K562 (cell line): ENCODE data around the gene LTBP1. TPM values are rescaled to one million over a fixed set of nuclear protein-coding genes. Genes with fewer than 3 reads are reported as not detected.

Source experiments
- ATAC-seq: fragments of 200-7000 bp; cut with Tn5 transposase; 3 replicates; pipeline ENCODE4 v1.9.1; 2020; ENCODE audit warnings: moderate library complexity
- BruUV-seq: library from RNA; stranded (reverse); fragments of 400-500 nt; replicated peaks from 2 replicates; lab custom pipeline; 2021; lab: Mats Ljungman, UMichigan
- CTCF ChIA-PET: fragments of 300-600 bp; formaldehyde crosslinking; extraction: SDS; loops from one replicate; lab custom pipeline; 2021; ENCODE audit warnings: low intra/inter-chr PET ratio; lab: Yijun Ruan, JAX
- POLR2A ChIA-PET: fragments of 300-600, 350-650 bp; sonication (Branson Sonifier 250); formaldehyde crosslinking; extraction: SDS; loops from one replicate; lab custom pipeline; 2021; ENCODE audit warnings: antibody characterized with exemption, inconsistent platforms; lab: Yijun Ruan, JAX
- DNase-seq, 4 experiments: peaks; one replicate each; pipeline versions ENCODE4 v3.0.0 to v3.0.0-alpha.2; 2011 to 2018; ENCODE audit warnings: low spot score in 3 of 4, mixed read lengths in 3 of 4; ENCODE audit errors: extremely low read depth in 1 of 4
- FAIRE-seq: peaks from 2 replicates; lab custom pipeline; 2011; peaks lifted over from hg19 to GRCh38; lab: Jason Lieb, UNC
- H2AFZ ChIP-seq: 2 replicates; pipeline ENCODE4 v1.6.0; 2011; ENCODE audit warnings: low read depth, low read length, control low read depth, inconsistent platforms
- H3K27ac ChIP-seq: fragments of 200-600 bp; 3 replicates; pipeline ENCODE4 v1.8.0; 2011; ENCODE audit warnings: low read depth, mild to moderate bottlenecking, control low read depth, inconsistent platforms, low read length, moderate library complexity, mixed read lengths; ENCODE audit errors: extremely low read depth
- H3K27me3 ChIP-seq, 2 experiments: fragments of 300-600 bp in 1 of 2; 2 replicates in 1 of 2; 3 replicates in 1 of 2; pipeline versions ENCODE4 v1.6.0 to v1.8.0; 2011; ENCODE audit warnings: inconsistent platforms in 2 of 2, low read length in 2 of 2, mild to moderate bottlenecking in 1 of 2, mixed read lengths in 1 of 2, moderate library complexity in 1 of 2; ENCODE audit not compliant: control insufficient read depth in 2 of 2, insufficient read depth in 2 of 2
- H3K36me3 ChIP-seq: fragments of 300-600 bp; 3 replicates; pipeline ENCODE4 v1.8.0; 2011; ENCODE audit warnings: mild to moderate bottlenecking, low read length, inconsistent platforms; ENCODE audit not compliant: control insufficient read depth, insufficient read depth
- H3K4me1 ChIP-seq, 2 experiments: fragments of 200-600 bp in 1 of 2; replicated peaks in 1 of 2; 2 replicates in 1 of 2; 3 replicates in 1 of 2; pipeline versions ENCODE4 v1.5.1 to v1.8.0; 2011; ENCODE audit warnings: inconsistent platforms in 2 of 2, low read length in 2 of 2, mild to moderate bottlenecking in 1 of 2, mixed read lengths in 1 of 2, moderate library complexity in 1 of 2; ENCODE audit not compliant: control insufficient read depth in 2 of 2, insufficient read depth in 2 of 2
- H3K4me2 ChIP-seq: 2 replicates; pipeline ENCODE4 v1.6.1; 2011; ENCODE audit warnings: low read length, control low read depth, inconsistent platforms, mixed read lengths; ENCODE audit not compliant: insufficient read depth
- H3K4me3 ChIP-seq: fragments of 200-600 bp; sonication (generic), shearing (Covaris generic); 2 replicates; pipeline ENCODE4 v1.5.1; 2016; ENCODE audit warnings: control low read depth, inconsistent platforms
- H3K79me2 ChIP-seq: fragments of 200-600 bp; 3 replicates; pipeline ENCODE4 v1.8.0; 2011; ENCODE audit warnings: low read length, inconsistent platforms; ENCODE audit not compliant: control insufficient read depth, insufficient read depth
- H3K9ac ChIP-seq, 2 experiments: 2 replicates each; pipeline versions ENCODE4 v1.6.0 to v1.6.1; 2011; ENCODE audit warnings: low read depth in 2 of 2, low read length in 2 of 2, control low read depth in 1 of 2, inconsistent platforms in 1 of 2, mild to moderate bottlenecking in 1 of 2, mixed read lengths in 1 of 2; ENCODE audit not compliant: insufficient read depth in 1 of 2
- H3K9me1 ChIP-seq: one replicate; pipeline ENCODE4 v1.6.0; 2011; ENCODE audit warnings: inconsistent platforms, mild to moderate bottlenecking, low read length, moderate library complexity; ENCODE audit not compliant: control insufficient read depth, insufficient read depth
- H3K9me3 ChIP-seq: replicated peaks from 2 replicates; pipeline ENCODE4 v1.5.1; 2011; ENCODE audit warnings: low read depth, low read length, inconsistent platforms; ENCODE audit not compliant: control insufficient read depth, insufficient read depth
- H4K20me1 ChIP-seq: replicated peaks from 2 replicates; pipeline ENCODE4 v1.6.1; 2011; ENCODE audit warnings: low read length, inconsistent platforms, mixed read lengths; ENCODE audit not compliant: control insufficient read depth, insufficient read depth
- ARID2 ChIP-seq: fragments of 450-650 bp; IDR thresholded peaks from 2 replicates; pipeline ENCODE4 v1.6.1; 2017; ENCODE audit warnings: antibody characterized with exemption, mild to moderate bottlenecking
- ASH1L ChIP-seq: fragments of 450-650 bp; IDR thresholded peaks from 2 replicates; pipeline ENCODE4 v1.6.1; 2018; ENCODE audit warnings: borderline replicate concordance, mild to moderate bottlenecking, low read depth; ENCODE audit not compliant: partially characterized antibody
- C11orf30 ChIP-seq: fragments of 450-650 bp; IDR thresholded peaks from 2 replicates; pipeline ENCODE4 v1.6.1; 2016; ENCODE audit warnings: low read depth, mild to moderate bottlenecking
- CBX8 ChIP-seq: fragments of 200-600 bp; sonication (generic); IDR thresholded peaks from 2 replicates; pipeline ENCODE4 v1.6.1; 2012; ENCODE audit warnings: borderline replicate concordance, mixed run types, low read depth, mild to moderate bottlenecking, moderate library complexity, mixed read lengths, low read length, control low read depth, inconsistent platforms; ENCODE audit not compliant: poor library complexity, severe bottlenecking; ENCODE audit errors: extremely low read depth
- EP300 ChIP-seq: IDR thresholded peaks from 2 replicates; pipeline ENCODE4 v1.6.1; 2012; ENCODE audit warnings: low read length, improper control_type of control experiment
- HMGN3 ChIP-seq: IDR thresholded peaks from 2 replicates; pipeline ENCODE4 v1.6.1; 2011; ENCODE audit warnings: borderline replicate concordance, low read depth, mild to moderate bottlenecking, mixed read lengths, low read length; ENCODE audit not compliant: insufficient read length; ENCODE audit errors: extremely low read depth
- MTA1 ChIP-seq: fragments of 450-650 bp; IDR thresholded peaks from 2 replicates; pipeline ENCODE4 v1.6.1; 2017; ENCODE audit warnings: borderline replicate concordance
- NFE2L1 ChIP-seq: fragments of 450-650 bp; IDR thresholded peaks from 2 replicates; pipeline ENCODE4 v1.6.1; 2016; ENCODE audit warnings: missing genetic modification characterization, low read depth, mild to moderate bottlenecking, missing compliant biosample characterization, moderate library complexity, borderline replicate concordance
- NKRF ChIP-seq: fragments of 450-650 bp; IDR thresholded peaks from 2 replicates; pipeline ENCODE4 v1.6.1; 2016; ENCODE audit warnings: borderline replicate concordance
- PHF8 ChIP-seq: fragments of 200-600 bp; sonication (generic); IDR thresholded peaks from 2 replicates; pipeline ENCODE4 v1.6.1; 2012; ENCODE audit warnings: mixed run types, mild to moderate bottlenecking, inconsistent platforms, low read length, moderate library complexity, borderline replicate concordance
- RFX5 ChIP-seq: IDR thresholded peaks from 2 replicates; pipeline ENCODE4 v1.6.1; 2011; ENCODE audit warnings: low read depth, mild to moderate bottlenecking, improper control_type of control experiment, low read length
- SMAD2 ChIP-seq: fragments of 150-350 bp; IDR thresholded peaks from 2 replicates; pipeline ENCODE4 v1.6.1; 2014; ENCODE audit warnings: low read depth, mild to moderate bottlenecking, low read length
- SREBF1 ChIP-seq: fragments of 150-350 bp; IDR thresholded peaks from 2 replicates; pipeline ENCODE4 v1.6.1; 2014; ENCODE audit warnings: antibody characterized with exemption, low read depth, low read length, borderline replicate concordance
- TEAD4 ChIP-seq, 2 experiments: sonication (generic) in 1 of 2; formaldehyde crosslinking in 1 of 2; IDR thresholded peaks; 2 replicates each; pipeline versions ENCODE4 v1.6.1 to v1.8.0; 2012 to 2022; ENCODE audit warnings: borderline replicate concordance in 1 of 2, inconsistent platforms in 1 of 2, low read length in 1 of 2, mild to moderate bottlenecking in 1 of 2, missing genetic modification reagents in 1 of 2
- TSC22D4 ChIP-seq: fragments of 450-650 bp; IDR thresholded peaks from 2 replicates; pipeline ENCODE4 v1.6.1; 2016; ENCODE audit warnings: missing genetic modification characterization, missing biosample characterization, control low read depth
- ZBTB1 ChIP-seq: sonication (generic); formaldehyde crosslinking; IDR thresholded peaks from 2 replicates; pipeline ENCODE4 v1.8.1; 2023; ENCODE audit warnings: missing genetic modification reagents, low read depth, mild to moderate bottlenecking, borderline replicate concordance
- ZNF140 ChIP-seq: fragments of 250-450 bp; sonication (Bioruptor Pico); IDR thresholded peaks from 2 replicates; pipeline ENCODE4 v1.8.0; 2021; ENCODE audit warnings: moderate library complexity, mild to moderate bottlenecking, inconsistent platforms
- ZNF165 ChIP-seq: fragments of 250-450 bp; sonication (Bioruptor Pico); IDR thresholded peaks from 2 replicates; pipeline ENCODE4 v1.4.0; 2020; ENCODE audit warnings: borderline replicate concordance
- ZNF239 ChIP-seq: fragments of 250-450 bp; sonication (Bioruptor Pico); IDR thresholded peaks from 2 replicates; pipeline ENCODE4 v1.4.0; 2020; ENCODE audit warnings: mild to moderate bottlenecking
- ZNF76 ChIP-seq: fragments of 250-450 bp; sonication (Bioruptor Pico); IDR thresholded peaks from 2 replicates; pipeline ENCODE4 v1.4.0; 2020; ENCODE audit warnings: mild to moderate bottlenecking, moderate library complexity, borderline replicate concordance
- ZNF766 ChIP-seq: fragments of 200-800 bp; sonication (Bioruptor generic); conservative IDR thresholded peaks from 2 replicates; pipeline ENCODE4 v1.6.1; 2016; ENCODE audit warnings: missing genetic modification characterization, missing compliant biosample characterization
- WGBS: fragments of 100-300 bp; shearing (Covaris generic); methylation state at CpG from one replicate; pipeline ENCODE4 v1.1.6; 2016; ENCODE audit warnings: low coverage, mixed read lengths; ENCODE audit not compliant: insufficient coverage; ENCODE audit errors: missing lambda C conversion rate; 5-methylcytosine and 5-hydroxymethylcytosine counted together
- in situ Hi-C: fragments of 300-500 bp; cut with MboI; formaldehyde crosslinking; loops from 4 replicates; pipeline ENCODE4 v1.15.0; 2018; ENCODE audit warnings: inconsistent platforms, mixed read lengths
- intact Hi-C: fragments of 100-400 bp; cut with micrococcal nuclease; formaldehyde crosslinking; loops from 2 replicates; pipeline ENCODE4 v1.14.2; 2022
- polyA plus RNA-seq, 8 experiments: library from polyadenylated mRNA; depleted of rRNA in 4 of 8; stranded (reverse) in 5 of 8; unstranded in 3 of 8; fragments of >200 nt; fragmentation: Nextera tagmentation in 2 of 8; fragmentation: Illumina TruSeq in 1 of 8; extraction: Ambion mirVana in 2 of 8; extraction: Trizol in 1 of 8; gene quantifications; 2 replicates each; pipeline versions ENCODE4 v1.2.1 to v1.2.3, GENCODE V29; 2011 to 2014; ENCODE audit warnings: inconsistent platforms in 1 of 8, missing spikeins in 1 of 8
- total RNA-seq, 7 experiments: library from RNA; depleted of rRNA in 6 of 7; stranded (reverse); fragments of >200 nt in 6 of 7; fragmentation: Illumina TruSeq in 2 of 7; extraction: Trizol in 2 of 7; gene quantifications; 2 replicates each; pipeline versions ENCODE4 v1.2.1 to v1.2.3, GENCODE V29; 2011 to 2021; ENCODE audit warnings: low replicate concordance in 1 of 7

The LTBP1 gene
- total and polyA plus RNA-seq, 9 of the 15 experiments (the other 6 are each of a cell fraction or from before 2014, with no cell fraction given), result 3.6 to 16.4 (median 8.5) TPM

GRCh38 chr2:33118651-33119050 lies 171.9 kb downstream of the LTBP1 start (continued):
- TF ChIP-seq TEAD4 (IDR thresholded peaks at IDR 0.05; ENCODE audit: low read length) (0 out of 2 replicates have a peak, but pooled peaks have one; percentile 56), TEAD4 (CRISPR knock-in tag; IDR thresholded peaks at IDR 0.05; ENCODE audit: borderline replicate concordance) (no peak), ZNF766 (no peak), EP300 (peak; percentile 27; the same call in 1 of the 2 replicates), HMGN3 (no peak)

GRCh38 chr2:33121416-33121815 lies 174.7 kb downstream of the LTBP1 start:
- ATAC-seq, result no peak
- Histone ChIP-seq H3K27me3 (no peaks in the 10 kb centered on the region), H4K20me1 (no peaks in the 10 kb centered on the region), H2AFZ (no peak overlapping the region), H3K79me2 (no peaks in the 10 kb centered on the region), H3K27ac (no peak overlapping the region), H3K9me1 (no peaks in the 10 kb centered on the region), H3K36me3 (no peaks in the 10 kb centered on the region), H3K4me2 (no peak overlapping the region; the same call in 1 of the 2 replicates), H3K4me3 (no peak overlapping the region), H3K4me1 (peaks cover 0 to 23% of the 10 kb centered on the region in 2 experiments; a peak in 3 of 5 replicates), H3K9me3 (no peaks in the 10 kb centered on the region), H3K9ac (no peak overlapping the region)
- intact Hi-C loops (no loop called here), in situ Hi-C loops (no loop called here)
- peak in 2 of 4 experiments; percentile 18 to 29 for DNase-seq
- POLR2A ChIA-PET, result interaction anchor here (2.1 kb wide), 1 partner anchor 13 kb away, joined by 7 read pairs; no protein-coding TSS in a partner anchor
- CTCF ChIA-PET, result no interaction called here
- BruUV-seq, result no TSS peak
- WGBS, result 62% methylated on average over 10 of the region's 10 CpGs
- FAIRE-seq, result no peak
- TF ChIP-seq ZNF76 (CRISPR knock-in tag), result no peak
- TF ChIP-seq TSC22D4, result no peak
- no peak for TF ChIP-seq NKRF
- TF ChIP-seq ZNF165 (CRISPR knock-in tag), result no peak
- no peak for TF ChIP-seq PHF8
- no peak for TF ChIP-seq ARID2
- no peak for TF ChIP-seq SMAD2
- TF ChIP-seq CBX8, result no peak
- TF ChIP-seq ZNF140 (CRISPR knock-in tag), result no peak
- no peak for TF ChIP-seq SREBF1
- no peak for TF ChIP-seq C11orf30
- TF ChIP-seq ZBTB1 (CRISPR knock-in tag), result no peak
- TF ChIP-seq ASH1L, result no peak
- TF ChIP-seq NFE2L1 (tag), result no peak
- no peak for TF ChIP-seq ZNF239 (CRISPR knock-in tag)
- TF ChIP-seq MTA1, result no peak
- TF ChIP-seq RFX5, result no peak
